Measurements from ENCODE around the gene FXYD2. TPM values are rescaled to one million over a fixed set of nuclear protein-coding genes. Genes with fewer than 3 reads are reported as not detected.
"Not testable (repeated sequence)": the region's sequence is repeated elsewhere in the genome, so short reads cannot be mapped to it uniquely, and the experiment has no call there.

The FXYD2 gene
- total RNA-seq, 1 donor from 2014 or later: not detected

DNA sequence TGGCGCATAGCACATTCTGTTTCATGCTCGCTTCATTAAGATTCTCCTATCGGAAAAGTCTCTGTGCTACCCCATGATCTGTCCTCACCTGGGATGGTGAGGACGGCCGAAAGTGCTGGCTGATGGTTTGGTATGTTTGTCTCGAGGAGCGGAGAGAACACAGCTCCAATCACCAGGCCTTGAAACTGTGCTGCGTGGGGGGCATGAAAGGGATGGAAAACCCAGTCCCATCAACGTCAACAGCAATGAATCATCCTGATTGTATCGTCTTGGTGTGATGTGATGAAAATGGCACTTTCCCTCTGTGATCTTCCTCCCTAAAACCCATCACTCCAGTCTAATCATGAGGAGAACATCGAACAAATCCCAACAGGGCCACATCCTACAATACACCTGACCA, 43.5 kb upstream of the FXYD2 start:
- Mint-ChIP-seq H3K4me1 (ENCODE audit: unreplicated experiment) (no peaks in the 10 kb centered on the region), H3K27me3 (ENCODE audit: unreplicated experiment) (peaks cover 31% of the 10 kb centered on the region), H3K9me3 (ENCODE audit: unreplicated experiment) (no peaks in the 10 kb centered on the region), H3K36me3 (ENCODE audit: unreplicated experiment) (no peaks in the 10 kb centered on the region), H3K4me3 (ENCODE audit: unreplicated experiment) (no peak overlapping the region), H3K27ac (ENCODE audit: unreplicated experiment) (no peak overlapping the region)
- TF ChIP-seq, protein P1, sequence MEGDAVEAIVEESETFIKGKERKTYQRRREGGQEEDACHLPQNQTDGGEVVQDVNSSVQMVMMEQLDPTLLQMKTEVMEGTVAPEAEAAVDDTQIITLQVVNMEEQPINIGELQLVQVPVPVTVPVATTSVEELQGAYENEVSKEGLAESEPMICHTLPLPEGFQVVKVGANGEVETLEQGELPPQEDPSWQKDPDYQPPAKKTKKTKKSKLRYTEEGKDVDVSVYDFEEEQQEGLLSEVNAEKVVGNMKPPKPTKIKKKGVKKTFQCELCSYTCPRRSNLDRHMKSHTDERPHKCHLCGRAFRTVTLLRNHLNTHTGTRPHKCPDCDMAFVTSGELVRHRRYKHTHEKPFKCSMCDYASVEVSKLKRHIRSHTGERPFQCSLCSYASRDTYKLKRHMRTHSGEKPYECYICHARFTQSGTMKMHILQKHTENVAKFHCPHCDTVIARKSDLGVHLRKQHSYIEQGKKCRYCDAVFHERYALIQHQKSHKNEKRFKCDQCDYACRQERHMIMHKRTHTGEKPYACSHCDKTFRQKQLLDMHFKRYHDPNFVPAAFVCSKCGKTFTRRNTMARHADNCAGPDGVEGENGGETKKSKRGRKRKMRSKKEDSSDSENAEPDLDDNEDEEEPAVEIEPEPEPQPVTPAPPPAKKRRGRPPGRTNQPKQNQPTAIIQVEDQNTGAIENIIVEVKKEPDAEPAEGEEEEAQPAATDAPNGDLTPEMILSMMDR (IDR thresholded peaks at IDR 0.05): no peak
- DNase-seq (ENCODE audit: extremely low spot score, unreplicated experiment): no peak

DNA sequence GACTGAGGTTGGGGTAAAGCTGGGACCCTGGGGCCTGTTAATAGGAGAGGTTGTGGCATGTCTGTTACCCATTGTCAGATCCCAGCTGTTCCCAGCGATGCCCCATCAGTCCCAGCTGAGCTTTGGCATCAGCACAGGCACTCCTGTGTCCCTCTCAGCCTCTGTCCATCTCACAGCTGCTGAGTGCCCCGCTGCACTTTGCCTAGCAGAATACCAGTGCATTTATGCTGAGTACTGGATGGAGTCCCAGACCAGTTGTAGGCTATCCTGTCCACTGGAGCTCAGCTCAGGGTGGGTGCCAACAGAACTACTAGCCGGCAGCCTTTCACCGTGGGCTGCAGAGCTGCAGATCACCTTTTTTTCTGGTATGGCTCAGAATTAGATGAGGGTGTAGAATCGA, 42.0 kb upstream of the FXYD2 start:
- no peak for DNase-seq (ENCODE audit: extremely low spot score, unreplicated experiment)
- H3K9me3 Mint-ChIP-seq (ENCODE audit: unreplicated experiment): no peaks in the 10 kb centered on the region
- H3K27ac Mint-ChIP-seq (ENCODE audit: unreplicated experiment): no peak overlapping the region
- H3K27me3 Mint-ChIP-seq (ENCODE audit: unreplicated experiment): peaks cover 21% of the 10 kb centered on the region
- TF ChIP-seq, protein P1 (IDR thresholded peaks at IDR 0.05): no peak
- H3K4me1 Mint-ChIP-seq (ENCODE audit: unreplicated experiment): peaks cover 1% of the 10 kb centered on the region
- H3K4me3 Mint-ChIP-seq (ENCODE audit: unreplicated experiment): no peak overlapping the region
- no peaks in the 10 kb centered on the region for H3K36me3 Mint-ChIP-seq (ENCODE audit: unreplicated experiment)

DNA sequence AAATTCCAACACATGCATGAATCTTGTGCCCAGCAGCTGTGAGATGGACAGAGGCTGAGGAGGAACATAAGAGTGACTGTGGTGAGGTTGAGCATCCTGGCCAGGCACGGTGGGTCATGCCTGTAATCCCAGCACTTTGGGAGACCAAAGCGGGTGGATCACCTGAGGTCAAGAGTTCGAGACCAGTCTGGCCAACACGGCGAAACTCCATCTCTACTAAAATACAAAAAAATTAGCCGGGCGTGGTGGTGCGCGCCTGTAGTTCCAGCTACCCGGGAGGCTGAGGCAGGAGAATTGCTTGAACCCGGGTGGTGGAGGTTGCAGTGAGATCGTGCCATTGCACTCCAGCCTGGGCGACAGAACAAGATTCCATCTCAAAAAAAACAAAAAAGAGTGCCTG, 41.0 kb upstream of the FXYD2 start:
- peak; percentile 49 for DNase-seq (ENCODE audit: extremely low spot score, unreplicated experiment)
- H3K36me3 Mint-ChIP-seq (ENCODE audit: unreplicated experiment); H3K9me3 Mint-ChIP-seq (ENCODE audit: unreplicated experiment); H3K27ac Mint-ChIP-seq (ENCODE audit: unreplicated experiment); H3K4me1 Mint-ChIP-seq (ENCODE audit: unreplicated experiment); H3K4me3 Mint-ChIP-seq (ENCODE audit: unreplicated experiment): not testable (repeated sequence)
- peaks cover 21% of the 10 kb centered on the region for H3K27me3 Mint-ChIP-seq (ENCODE audit: unreplicated experiment)

DNA sequence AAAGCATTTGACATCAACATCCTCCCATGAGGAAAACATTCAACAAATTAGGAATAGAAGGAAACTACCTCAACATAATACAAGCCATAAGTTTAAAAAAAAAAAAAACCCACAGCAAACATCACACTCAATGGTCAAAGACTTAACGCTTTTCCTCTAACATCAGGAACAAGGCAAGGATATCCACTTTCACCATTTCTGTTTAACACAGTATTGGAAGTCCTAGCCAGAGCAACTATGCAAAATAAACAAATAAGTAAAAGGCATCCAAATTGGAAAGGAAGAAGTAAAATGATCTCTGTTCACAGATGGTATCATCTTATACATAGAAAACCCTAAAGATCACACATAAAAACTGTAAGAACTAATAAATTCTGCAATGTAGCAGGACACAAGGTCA, 38.8 kb upstream of the FXYD2 start:
- Mint-ChIP-seq H3K4me1 (ENCODE audit: unreplicated experiment) (peaks cover 5% of the 10 kb centered on the region), H3K27ac (ENCODE audit: unreplicated experiment) (no peak overlapping the region), H3K36me3 (ENCODE audit: unreplicated experiment) (no peaks in the 10 kb centered on the region), H3K4me3 (ENCODE audit: unreplicated experiment) (no peak overlapping the region), H3K27me3 (ENCODE audit: unreplicated experiment) (peaks cover 16% of the 10 kb centered on the region), H3K9me3 (ENCODE audit: unreplicated experiment) (no peaks in the 10 kb centered on the region)
- no peak for DNase-seq (ENCODE audit: extremely low spot score, unreplicated experiment)
- TF ChIP-seq, protein P1 (IDR thresholded peaks at IDR 0.05): no peak

DNA sequence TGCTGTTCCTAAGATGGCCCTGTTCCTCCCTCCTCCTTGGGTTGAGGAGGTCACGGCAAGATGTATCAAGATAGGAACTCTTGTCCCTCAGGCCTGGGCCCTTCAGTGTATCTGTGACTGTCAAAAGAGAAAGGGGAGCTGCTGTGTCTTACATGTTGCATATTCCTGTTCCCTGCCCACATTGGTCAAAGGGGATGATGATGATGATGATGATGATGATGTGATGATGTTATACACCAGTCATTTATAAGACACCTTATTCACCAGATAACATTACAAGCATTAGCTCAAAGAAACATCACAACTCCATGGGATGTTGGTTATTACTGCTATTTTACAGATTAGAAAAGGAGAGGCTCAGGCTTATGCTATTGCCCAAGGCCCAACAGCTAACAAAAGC, 38.2 kb upstream of the FXYD2 start:
- Mint-ChIP-seq H3K36me3 (ENCODE audit: unreplicated experiment) (no peaks in the 10 kb centered on the region), H3K27me3 (ENCODE audit: unreplicated experiment) (peaks cover 12% of the 10 kb centered on the region), H3K4me3 (ENCODE audit: unreplicated experiment) (no peak overlapping the region), H3K9me3 (ENCODE audit: unreplicated experiment) (no peaks in the 10 kb centered on the region), H3K4me1 (ENCODE audit: unreplicated experiment) (peaks cover 5% of the 10 kb centered on the region), H3K27ac (ENCODE audit: unreplicated experiment) (no peak overlapping the region)
- no peak for DNase-seq (ENCODE audit: extremely low spot score, unreplicated experiment)
- TF ChIP-seq, protein P1 (IDR thresholded peaks at IDR 0.05): no peak

Measured in osteocyte (in vitro differentiated cells).